Lower lobe of right lung (tissue), 2 donors: ENCODE measurements around the gene HGD. TPM values are rescaled to one million over a fixed set of nuclear protein-coding genes. Genes with fewer than 3 reads are reported as not detected.

Source experiments
- ATAC-seq, 2 donors: fragments of 200-7000 bp; cut with Tn5 transposase; one replicate each; pipeline ENCODE4 v1.9.1; 2020 to 2022; ENCODE audit warnings: mild to moderate bottlenecking in 2 of 2, moderate library complexity in 2 of 2
- DNase-seq: peaks from one replicate; pipeline ENCODE4 v3.0.0-alpha.2; 2020
- H3K27ac ChIP-seq: fragments of 200-600 bp; one replicate; pipeline ENCODE4 v1.8.0; 2022
- H3K27me3 ChIP-seq: fragments of 200-600 bp; one replicate; pipeline ENCODE4 v1.8.0; 2022; ENCODE audit warnings: low read depth
- H3K36me3 ChIP-seq: fragments of 200-600 bp; one replicate; pipeline ENCODE4 v1.8.0; 2022; ENCODE audit warnings: mild to moderate bottlenecking
- H3K4me1 ChIP-seq: fragments of 200-600 bp; one replicate; pipeline ENCODE4 v1.8.0; 2022
- H3K4me3 ChIP-seq: fragments of 200-600 bp; one replicate; pipeline ENCODE4 v1.8.0; 2022; ENCODE audit warnings: mild to moderate bottlenecking
- H3K9me3 ChIP-seq: fragments of 200-600 bp; one replicate; pipeline ENCODE4 v1.8.0; 2022
- CTCF ChIP-seq: fragments of 200-600 bp; IDR thresholded peaks from one replicate; pipeline ENCODE4 v1.8.0; 2022; ENCODE audit warnings: antibody characterized with exemption, mild to moderate bottlenecking
- intact Hi-C: fragments of 100-400 bp; cut with DNase I; formaldehyde crosslinking; loops from one replicate; pipeline ENCODE4 v1.11.0; 2022
- total RNA-seq: library from RNA; stranded (reverse); fragmentation: NEBNext Ultra II Directional; extraction: Animal tissue kit (Norgen Biotek cat#: 25700); gene quantifications from one replicate; pipeline ENCODE4 v1.2.1, GENCODE V29; 2021
- donor health status: DM: no; HTN: yes; CAD: no; lungs with severe emphysema.

The HGD gene
- total RNA-seq, 1 donor from 2014 or later = 1.7 TPM

- H3K27ac ChIP-seq = no peak overlapping the region
- H3K36me3 ChIP-seq = peaks cover 12% of the 10 kb centered on the region
- DNase-seq (no peak), ATAC-seq (no peak)
- H3K9me3 ChIP-seq = no peaks in the 10 kb centered on the region
- H3K27me3 ChIP-seq = no peaks in the 10 kb centered on the region
- intact Hi-C loops = no loop called here
- no peaks in the 10 kb centered on the region for H3K4me1 ChIP-seq
- H3K4me3 ChIP-seq = no peak overlapping the region
- no peak for TF ChIP-seq CTCF
Observed at GRCh38 chr3:120710369-120710768, 28.3 kb upstream of the HGD start.

GRCh38 chr3:120708408-120708807, 26.4 kb upstream of the HGD start:
- no peak overlapping the region for H3K27ac ChIP-seq
- peaks cover 12% of the 10 kb centered on the region for H3K36me3 ChIP-seq
- intact Hi-C loops = no loop called here
- no peaks in the 10 kb centered on the region for H3K27me3 ChIP-seq
- ATAC-seq (no peak), DNase-seq (no peak)
- H3K9me3 ChIP-seq = no peaks in the 10 kb centered on the region
- H3K4me1 ChIP-seq = no peaks in the 10 kb centered on the region
- no peak for TF ChIP-seq CTCF
- H3K4me3 ChIP-seq = no peak overlapping the region

- ATAC-seq = no peak
- no peak for DNase-seq
- Histone ChIP-seq H3K4me1 (no peaks in the 10 kb centered on the region), H3K9me3 (no peaks in the 10 kb centered on the region), H3K36me3 (peaks cover 12% of the 10 kb centered on the region), H3K27me3 (no peaks in the 10 kb centered on the region), H3K4me3 (no peak overlapping the region), H3K27ac (no peak overlapping the region)
- intact Hi-C loops = no loop called here
- TF ChIP-seq CTCF = no peak
Observed at GRCh38 chr3:120706950-120707349, 24.9 kb upstream of the HGD start.

- no peak for TF ChIP-seq CTCF
- ATAC-seq (peak in 1 of 2 donors; percentile 60), DNase-seq (no peak)
- Histone ChIP-seq H3K36me3 (peaks cover 12% of the 10 kb centered on the region), H3K27ac (no peak overlapping the region), H3K27me3 (no peaks in the 10 kb centered on the region), H3K4me1 (no peaks in the 10 kb centered on the region), H3K4me3 (no peak overlapping the region), H3K9me3 (no peaks in the 10 kb centered on the region)
- intact Hi-C loops = no loop called here
Observed at GRCh38 chr3:120705884-120706582, 24.0 kb upstream of the HGD start.

GRCh38 chr3:120699333-120699732, 17.3 kb upstream of the HGD start:
- DNase-seq (no peak), ATAC-seq (no peak)
- peaks cover 13% of the 10 kb centered on the region for H3K36me3 ChIP-seq
- H3K27ac ChIP-seq = no peak overlapping the region
- H3K4me1 ChIP-seq = no peaks in the 10 kb centered on the region
- H3K27me3 ChIP-seq = no peaks in the 10 kb centered on the region
- no peak overlapping the region for H3K4me3 ChIP-seq
- TF ChIP-seq CTCF = no peak
- no peaks in the 10 kb centered on the region for H3K9me3 ChIP-seq
- intact Hi-C loops = no loop called here
